LNCAP (cell line): ENCODE data around the gene WAPL.

Experiments
- CTCF ChIP-seq: fragments of 450-650 bp; IDR thresholded peaks from 2 replicates; pipeline ENCODE4 v1.5.1; 2017; ENCODE audit warnings: mild to moderate bottlenecking

WAPL gene

GRCh38 chr10:86385806-86386205, 135.8 kb downstream of the WAPL start:
- no peak for TF ChIP-seq CTCF
